Endothelial cell (in vitro differentiated cells): ENCODE measurements around the gene MUC3A. TPM values are rescaled to one million over a fixed set of nuclear protein-coding genes. Genes with fewer than 3 reads are reported as not detected.

ENCODE experiments used
- DNase-seq: peaks from one replicate; pipeline ENCODE4 v3.0.0; 2021; ENCODE audit warnings: low spot score
- H3K27ac Mint-ChIP-seq: one replicate; pipeline ENCODE4 v1.8.0; 2021; ENCODE audit warnings: mixed read lengths, inconsistent platforms; ENCODE audit not compliant: unreplicated experiment
- H3K27me3 Mint-ChIP-seq: one replicate; pipeline ENCODE4 v1.8.0; 2021; ENCODE audit warnings: mild to moderate bottlenecking, moderate library complexity, mixed read lengths, inconsistent platforms; ENCODE audit not compliant: unreplicated experiment
- H3K36me3 Mint-ChIP-seq: one replicate; pipeline ENCODE4 v1.8.0; 2021; ENCODE audit warnings: mild to moderate bottlenecking, low read depth, mixed read lengths, inconsistent platforms; ENCODE audit not compliant: unreplicated experiment
- H3K4me1 Mint-ChIP-seq: one replicate; pipeline ENCODE4 v1.8.0; 2021; ENCODE audit warnings: mild to moderate bottlenecking, mixed read lengths, inconsistent platforms; ENCODE audit not compliant: unreplicated experiment
- H3K4me3 Mint-ChIP-seq: one replicate; pipeline ENCODE4 v1.8.0; 2021; ENCODE audit warnings: mild to moderate bottlenecking, mixed read lengths, inconsistent platforms; ENCODE audit not compliant: unreplicated experiment
- H3K9me3 Mint-ChIP-seq: one replicate; pipeline ENCODE4 v1.8.0; 2021; ENCODE audit warnings: mixed read lengths, inconsistent platforms; ENCODE audit not compliant: unreplicated experiment
- total RNA-seq: library from RNA; stranded (reverse); fragmentation: NEBNext Ultra II Directional; extraction: Animal tissue kit (Norgen Biotek cat#: 25700); gene quantifications from one replicate; pipeline ENCODE4 v1.2.1, GENCODE V29; 2021; ENCODE audit not compliant: unreplicated experiment
- TF ChIP-seq, protein P1 (sequence below): fragments of 200-600 bp; sonication (generic); IDR thresholded peaks from one replicate; pipeline ENCODE4 v1.5.0; 2021; ENCODE audit warnings: antibody characterized with exemption; ENCODE audit not compliant: unreplicated experiment

Gene MUC3A
- total RNA-seq, 1 donor from 2014 or later, result 3.4 TPM

DNA sequence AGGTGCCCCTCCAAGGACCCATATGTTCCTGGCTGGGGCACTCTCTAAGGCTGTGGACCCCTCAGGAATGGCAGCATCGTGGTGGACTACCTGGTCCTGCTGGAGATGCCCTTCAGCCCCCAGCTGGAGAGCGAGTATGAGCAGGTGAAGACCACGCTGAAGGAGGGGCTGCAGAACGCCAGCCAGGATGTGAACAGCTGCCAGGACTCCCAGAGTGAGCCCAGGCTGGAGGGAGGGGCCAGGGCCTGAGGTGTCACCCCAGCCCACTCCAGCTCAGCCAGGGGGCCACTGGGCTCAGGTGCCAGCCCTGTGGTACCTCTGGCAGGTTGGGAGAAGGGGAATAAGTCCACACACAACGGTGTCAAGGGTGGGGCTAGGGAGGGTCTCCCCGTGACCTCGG lies 15.3 kb downstream of the MUC3A start:
- Mint-ChIP-seq H3K27ac (no peak overlapping the region), H3K9me3 (no peaks in the 10 kb centered on the region), H3K36me3 (peaks cover 5% of the 10 kb centered on the region), H3K4me3 (no peak overlapping the region), H3K4me1 (peaks cover 15% of the 10 kb centered on the region), H3K27me3 (peaks cover 33% of the 10 kb centered on the region)
- DNase-seq, result no peak
- TF ChIP-seq, protein P1, sequence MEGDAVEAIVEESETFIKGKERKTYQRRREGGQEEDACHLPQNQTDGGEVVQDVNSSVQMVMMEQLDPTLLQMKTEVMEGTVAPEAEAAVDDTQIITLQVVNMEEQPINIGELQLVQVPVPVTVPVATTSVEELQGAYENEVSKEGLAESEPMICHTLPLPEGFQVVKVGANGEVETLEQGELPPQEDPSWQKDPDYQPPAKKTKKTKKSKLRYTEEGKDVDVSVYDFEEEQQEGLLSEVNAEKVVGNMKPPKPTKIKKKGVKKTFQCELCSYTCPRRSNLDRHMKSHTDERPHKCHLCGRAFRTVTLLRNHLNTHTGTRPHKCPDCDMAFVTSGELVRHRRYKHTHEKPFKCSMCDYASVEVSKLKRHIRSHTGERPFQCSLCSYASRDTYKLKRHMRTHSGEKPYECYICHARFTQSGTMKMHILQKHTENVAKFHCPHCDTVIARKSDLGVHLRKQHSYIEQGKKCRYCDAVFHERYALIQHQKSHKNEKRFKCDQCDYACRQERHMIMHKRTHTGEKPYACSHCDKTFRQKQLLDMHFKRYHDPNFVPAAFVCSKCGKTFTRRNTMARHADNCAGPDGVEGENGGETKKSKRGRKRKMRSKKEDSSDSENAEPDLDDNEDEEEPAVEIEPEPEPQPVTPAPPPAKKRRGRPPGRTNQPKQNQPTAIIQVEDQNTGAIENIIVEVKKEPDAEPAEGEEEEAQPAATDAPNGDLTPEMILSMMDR, result no peak

DNA sequence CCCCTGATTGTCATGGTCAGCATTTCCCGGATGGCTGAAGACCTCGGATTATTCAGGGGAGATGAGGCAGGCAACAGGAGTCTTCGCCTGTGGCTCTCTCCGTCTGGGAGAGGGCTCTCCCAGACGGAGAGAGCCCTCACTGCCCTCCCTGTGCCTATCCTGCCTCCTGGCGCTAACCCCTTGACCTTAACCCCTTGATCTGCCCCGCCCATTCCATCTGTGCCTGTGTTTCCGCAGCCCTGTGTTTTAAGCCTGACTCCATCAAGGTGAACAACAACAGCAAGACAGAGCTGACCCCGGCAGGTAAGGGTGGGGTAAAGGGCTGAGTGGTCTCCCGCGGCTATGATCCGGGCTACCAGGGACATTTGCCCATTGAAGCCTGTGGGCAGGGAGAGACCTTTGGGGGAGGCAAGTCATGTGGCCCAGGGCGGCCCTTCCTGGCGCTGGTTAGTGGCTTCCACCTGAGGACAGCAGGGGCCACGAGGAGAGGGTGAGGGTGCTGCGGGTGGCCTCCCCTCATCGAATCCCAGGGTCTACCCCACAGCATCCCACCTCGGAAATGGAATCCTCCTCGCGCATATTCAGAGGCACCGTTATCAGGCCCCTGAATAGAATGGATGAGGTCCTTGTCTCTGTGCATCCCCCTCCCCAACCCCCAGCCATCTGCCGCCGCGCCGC lies 15.8 kb downstream of the MUC3A start:
- no peak overlapping the region for H3K27ac Mint-ChIP-seq
- peaks cover 15% of the 10 kb centered on the region for H3K4me1 Mint-ChIP-seq
- no peak for DNase-seq
- H3K36me3 Mint-ChIP-seq, result peaks cover 5% of the 10 kb centered on the region
- no peaks in the 10 kb centered on the region for H3K9me3 Mint-ChIP-seq
- peaks cover 33% of the 10 kb centered on the region for H3K27me3 Mint-ChIP-seq
- peak overlapping the region; percentile 84 for H3K4me3 Mint-ChIP-seq
- TF ChIP-seq, protein P1, result no peak

DNA sequence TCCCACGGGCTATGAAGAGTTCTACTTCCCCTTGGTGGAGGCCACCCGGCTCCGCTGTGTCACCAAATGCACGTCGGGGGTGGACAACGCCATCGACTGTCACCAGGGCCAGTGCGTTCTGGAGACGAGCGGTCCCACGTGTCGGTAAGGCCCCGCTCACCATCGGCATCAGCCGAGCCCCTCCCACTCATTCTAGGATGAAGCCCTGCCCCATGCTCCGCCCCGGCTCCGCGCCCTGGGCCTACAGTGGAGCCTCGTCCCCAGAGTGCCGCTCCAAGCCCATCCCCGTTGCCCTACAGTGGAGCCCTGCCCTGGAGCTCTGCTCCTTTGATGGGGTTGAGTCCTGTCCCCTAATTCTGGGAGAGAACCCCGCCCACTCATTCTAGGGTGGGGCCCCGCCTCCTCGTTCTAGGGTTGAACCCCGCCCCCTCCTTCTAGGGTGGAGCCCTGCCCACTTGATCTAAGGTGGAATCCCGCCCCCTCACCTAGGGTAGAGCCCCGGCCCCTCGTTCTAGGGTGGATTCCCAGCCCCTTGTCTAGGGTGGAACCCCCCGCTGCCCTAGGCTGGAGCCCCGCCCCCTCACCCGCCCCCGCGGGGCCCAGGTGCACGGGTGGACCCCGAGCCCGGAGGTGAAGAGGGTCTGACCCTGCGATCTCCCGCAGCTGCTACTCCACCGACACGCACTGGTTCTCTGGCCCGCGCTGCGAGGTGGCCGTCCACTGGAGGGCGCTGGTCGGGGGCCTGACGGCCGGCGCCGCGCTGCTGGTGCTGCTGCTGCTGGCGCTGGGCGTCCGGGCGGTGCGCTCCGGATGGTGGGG lies 16.6 kb downstream of the MUC3A start:
- TF ChIP-seq, protein P1, result peak; percentile 98
- Mint-ChIP-seq H3K4me1 (peaks cover 15% of the 10 kb centered on the region), H3K27me3 (peaks cover 33% of the 10 kb centered on the region), H3K4me3 (peak overlapping the region; percentile 84), H3K36me3 (peaks cover 5% of the 10 kb centered on the region), H3K27ac (peak overlapping the region; percentile 42), H3K9me3 (no peaks in the 10 kb centered on the region)
- peak; percentile 100 for DNase-seq

DNA sequence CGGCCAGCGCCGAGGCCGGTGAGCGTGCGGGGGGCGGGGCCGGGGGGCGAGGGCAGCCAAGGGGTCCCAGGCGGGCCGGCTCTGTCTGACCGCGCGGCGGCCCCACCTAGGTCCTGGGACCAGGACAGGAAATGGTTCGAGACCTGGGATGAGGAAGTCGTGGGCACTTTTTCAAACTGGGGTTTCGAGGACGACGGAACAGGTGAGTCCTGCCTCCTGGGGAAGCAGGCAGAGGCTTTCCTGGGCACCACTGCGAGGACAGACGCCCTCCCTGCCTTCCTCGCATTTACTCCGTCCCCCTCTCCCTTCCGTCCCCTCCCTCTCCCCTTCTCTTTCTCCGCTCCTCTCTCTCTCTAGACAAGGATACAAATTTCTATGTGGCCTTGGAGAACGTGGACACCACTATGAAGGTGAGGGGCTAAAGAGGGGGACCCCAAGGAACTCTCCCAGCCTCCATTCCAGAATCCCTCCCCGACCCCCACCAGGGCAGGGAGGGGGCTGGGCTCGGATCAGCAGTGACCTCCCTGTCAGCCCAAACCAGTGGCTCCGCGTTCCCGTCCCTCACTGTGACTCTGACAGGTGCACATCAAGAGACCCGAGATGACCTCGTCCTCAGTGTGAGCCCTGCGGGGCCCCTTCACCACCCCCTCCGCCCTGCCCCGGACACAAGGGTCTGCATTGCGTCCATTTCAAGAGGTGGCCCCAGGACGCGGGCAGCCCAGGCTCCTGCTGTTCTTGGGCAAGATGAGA lies 17.4 kb downstream of the MUC3A start:
- H3K27ac Mint-ChIP-seq, result no peak overlapping the region
- DNase-seq, result no peak
- TF ChIP-seq, protein P1, result peak; percentile 43
- H3K27me3 Mint-ChIP-seq, result peaks cover 33% of the 10 kb centered on the region
- no peaks in the 10 kb centered on the region for H3K9me3 Mint-ChIP-seq
- peaks cover 15% of the 10 kb centered on the region for H3K4me1 Mint-ChIP-seq
- peak overlapping the region; percentile 23 for H3K4me3 Mint-ChIP-seq
- peaks cover 5% of the 10 kb centered on the region for H3K36me3 Mint-ChIP-seq
